ENCODE data around the gene SH3YL1.

SH3YL1 gene

GRCh38 chr2:187825-188224, 76.0 kb downstream of the SH3YL1 start:
- TF ChIP-seq CTCF (IDR thresholded peaks at IDR 0.05; ENCODE audit: insufficient read depth, low read depth, low read length, missing control alignments): no peak
- no peak overlapping the region for H3K4me3 ChIP-seq (ENCODE audit: low read length)
- no peak for DNase-seq (ENCODE audit: low read depth)

GRCh38 chr2:185221-185620, 78.6 kb downstream of the SH3YL1 start:
- H3K4me3 ChIP-seq (ENCODE audit: low read length): no peak overlapping the region
- DNase-seq (ENCODE audit: low read depth): peak; percentile 66
- no peak for TF ChIP-seq CTCF (IDR thresholded peaks at IDR 0.05; ENCODE audit: insufficient read depth, low read depth, low read length, missing control alignments)

- H3K4me3 ChIP-seq (ENCODE audit: low read length): no peak overlapping the region
- no peak for DNase-seq (ENCODE audit: low read depth)
- no peak for TF ChIP-seq CTCF (IDR thresholded peaks at IDR 0.05; ENCODE audit: insufficient read depth, low read depth, low read length, missing control alignments)
Measured at GRCh38 chr2:184695-185094, 79.1 kb downstream of the SH3YL1 start.

- no peak for TF ChIP-seq CTCF (IDR thresholded peaks at IDR 0.05; ENCODE audit: insufficient read depth, low read depth, low read length, missing control alignments)
- H3K4me3 ChIP-seq (ENCODE audit: low read length): no peak overlapping the region
- no peak for DNase-seq (ENCODE audit: low read depth)
Measured at GRCh38 chr2:182509-183122, 81.2 kb downstream of the SH3YL1 start.

GRCh38 chr2:180311-180710, 83.5 kb downstream of the SH3YL1 start:
- no peak overlapping the region for H3K4me3 ChIP-seq (ENCODE audit: low read length)
- no peak for TF ChIP-seq CTCF (IDR thresholded peaks at IDR 0.05; ENCODE audit: insufficient read depth, low read depth, low read length, missing control alignments)
- no peak for DNase-seq (ENCODE audit: low read depth)

GRCh38 chr2:179886-180285, 83.9 kb downstream of the SH3YL1 start:
- no peak for DNase-seq (ENCODE audit: low read depth)
- no peak for TF ChIP-seq CTCF (IDR thresholded peaks at IDR 0.05; ENCODE audit: insufficient read depth, low read depth, low read length, missing control alignments)
- no peak overlapping the region for H3K4me3 ChIP-seq (ENCODE audit: low read length)

- TF ChIP-seq CTCF (IDR thresholded peaks at IDR 0.05; ENCODE audit: insufficient read depth, low read depth, low read length, missing control alignments): no peak
- no peak overlapping the region for H3K4me3 ChIP-seq (ENCODE audit: low read length)
- no peak for DNase-seq (ENCODE audit: low read depth)
Measured at GRCh38 chr2:177733-178132, 86.1 kb downstream of the SH3YL1 start.

Data from epithelial cell of esophagus (primary cell).